Thymus (tissue), 11 donors: ENCODE data around the gene ANKHD1. TPM values are rescaled to one million over a fixed set of nuclear protein-coding genes. Genes with fewer than 3 reads are reported as not detected.
"Not testable (repeated sequence)": the region's sequence is repeated elsewhere in the genome, so short reads cannot be mapped to it uniquely, and the experiment has no call there.

Experiments
- DNase-seq, 9 donors: peaks; one replicate each; pipeline ENCODE4 v3.0.0-alpha.2; 2013; ENCODE audit warnings: low spot score in 9 of 9, low read depth in 6 of 9, missing footprints in 1 of 9
- H3K27ac ChIP-seq, 2 donors: one replicate each; pipeline ENCODE4 v1.5.1; 2013; ENCODE audit warnings: control low read depth in 1 of 2, low read depth in 1 of 2, low read length in 1 of 2, mild to moderate bottlenecking in 1 of 2, moderate library complexity in 1 of 2
- H3K27me3 ChIP-seq, 2 donors: one replicate each; pipeline ENCODE4 v1.5.1; 2013; ENCODE audit warnings: low read length in 1 of 2; ENCODE audit not compliant: control insufficient read depth in 2 of 2, insufficient read depth in 1 of 2
- H3K36me3 ChIP-seq, 2 donors: one replicate each; pipeline ENCODE4 v1.5.1; 2013; ENCODE audit warnings: low read length in 1 of 2, mild to moderate bottlenecking in 1 of 2, moderate library complexity in 1 of 2; ENCODE audit not compliant: control insufficient read depth in 2 of 2, insufficient read depth in 2 of 2
- H3K4me1 ChIP-seq, 2 donors: one replicate each; pipeline ENCODE4 v1.5.1; 2013; ENCODE audit warnings: low read length in 2 of 2; ENCODE audit not compliant: control insufficient read depth in 2 of 2, insufficient read depth in 2 of 2
- H3K4me3 ChIP-seq, 2 donors: one replicate each; pipeline ENCODE4 v1.5.1; 2013; ENCODE audit warnings: low read length in 2 of 2, control low read depth in 1 of 2, mild to moderate bottlenecking in 1 of 2
- H3K9me3 ChIP-seq, 2 donors: one replicate each; pipeline ENCODE4 v1.5.1; 2013; ENCODE audit warnings: low read length in 1 of 2, mild to moderate bottlenecking in 1 of 2; ENCODE audit not compliant: control insufficient read depth in 2 of 2, insufficient read depth in 1 of 2
- WGBS: extraction: QIAGEN DNeasy Blood & Tissue Kit; methylation state at CpG from one replicate; pipeline ENCODE4 v1.1.7; 2013; 5-methylcytosine and 5-hydroxymethylcytosine counted together
- polyA plus RNA-seq: library from polyadenylated mRNA; stranded (reverse); fragments of 200-250 nt; gene quantifications from one replicate; pipeline ENCODE4 v1.2.3, GENCODE V29; 2013
- total RNA-seq: library from RNA; stranded (reverse); fragments of 120-200 nt; gene quantifications from one replicate; pipeline ENCODE4 v1.2.4, GENCODE V29; 2013
- donor health status: healthy.

The ANKHD1 gene
- total and polyA plus RNA-seq, 2 donors: 37.4 to 60.1 TPM

GRCh38 chr5:140429724-140430123 is 28.1 kb downstream of the ANKHD1 start:
- no peaks in the 10 kb centered on the region for H3K36me3 ChIP-seq
- no peaks in the 10 kb centered on the region for H3K4me1 ChIP-seq
- DNase-seq: no peak
- H3K4me3 ChIP-seq: no peak overlapping the region
- no peak overlapping the region for H3K27ac ChIP-seq
- H3K27me3 ChIP-seq: no peaks in the 10 kb centered on the region
- WGBS: 96% methylated on average over 2 of the region's 2 CpGs
- no peaks in the 10 kb centered on the region for H3K9me3 ChIP-seq

GRCh38 chr5:140432212-140432611 is 30.6 kb downstream of the ANKHD1 start:
- Histone ChIP-seq H3K27me3 (no peaks in the 10 kb centered on the region), H3K4me1 (no peaks in the 10 kb centered on the region), H3K9me3 (no peaks in the 10 kb centered on the region), H3K36me3 (peaks cover 6 to 7% of the 10 kb centered on the region in 2 donors), H3K27ac (no peak overlapping the region), H3K4me3 (no peak overlapping the region)
- DNase-seq: no peak
- WGBS: 96% methylated on average over 1 of the region's 1 CpG

- DNase-seq: no peak
- no peak overlapping the region for H3K4me3 ChIP-seq
- no peaks in the 10 kb centered on the region for H3K27me3 ChIP-seq
- no peaks in the 10 kb centered on the region for H3K9me3 ChIP-seq
- peaks cover 7 to 14% of the 10 kb centered on the region in 2 donors for H3K36me3 ChIP-seq
- H3K27ac ChIP-seq: no peak overlapping the region
- WGBS: 97% methylated on average over 8 of the region's 8 CpGs
- no peaks in the 10 kb centered on the region for H3K4me1 ChIP-seq
Observed at GRCh38 chr5:140432916-140433315, 31.3 kb downstream of the ANKHD1 start.

- not testable (repeated sequence) for H3K4me1 ChIP-seq, H3K4me3 ChIP-seq, DNase-seq, H3K27ac ChIP-seq, H3K9me3 ChIP-seq, H3K27me3 ChIP-seq
- peaks cover 12 to 14% of the 10 kb centered on the region in 2 donors for H3K36me3 ChIP-seq
- 98% methylated on average over 4 of the region's 4 CpGs for WGBS
Observed at GRCh38 chr5:140457368-140457767, 55.7 kb downstream of the ANKHD1 start.

GRCh38 chr5:140466981-140467742 is 65.5 kb downstream of the ANKHD1 start:
- Histone ChIP-seq H3K4me3 (no peak overlapping the region), H3K27me3 (no peaks in the 10 kb centered on the region), H3K27ac (no peak overlapping the region), H3K9me3 (no peaks in the 10 kb centered on the region), H3K36me3 (peaks cover 11 to 48% of the 10 kb centered on the region in 2 donors), H3K4me1 (no peaks in the 10 kb centered on the region)
- WGBS: 100% methylated on average over 1 of the region's 1 CpG
- DNase-seq: no peak

- 95% methylated on average over 3 of the region's 3 CpGs for WGBS
- H3K4me1 ChIP-seq: no peaks in the 10 kb centered on the region
- no peaks in the 10 kb centered on the region for H3K9me3 ChIP-seq
- no peak overlapping the region for H3K4me3 ChIP-seq
- no peak for DNase-seq
- H3K27ac ChIP-seq: no peak overlapping the region
- no peaks in the 10 kb centered on the region for H3K27me3 ChIP-seq
- peaks cover 9 to 43% of the 10 kb centered on the region in 2 donors for H3K36me3 ChIP-seq
Observed at GRCh38 chr5:140468188-140468587, 66.6 kb downstream of the ANKHD1 start.

- 98% methylated on average over 6 of the region's 6 CpGs for WGBS
- H3K9me3 ChIP-seq: no peaks in the 10 kb centered on the region
- no peak for DNase-seq
- no peaks in the 10 kb centered on the region for H3K4me1 ChIP-seq
- H3K27ac ChIP-seq: no peak overlapping the region
- no peak overlapping the region for H3K4me3 ChIP-seq
- peaks cover 9 to 45% of the 10 kb centered on the region in 2 donors for H3K36me3 ChIP-seq
- H3K27me3 ChIP-seq: no peaks in the 10 kb centered on the region
Observed at GRCh38 chr5:140469259-140469658, 67.6 kb downstream of the ANKHD1 start.

GRCh38 chr5:140480310-140481014 is 78.8 kb downstream of the ANKHD1 start:
- H3K4me3 ChIP-seq: no peak overlapping the region
- no peak overlapping the region for H3K27ac ChIP-seq
- no peak for DNase-seq
- no peaks in the 10 kb centered on the region for H3K27me3 ChIP-seq
- peaks cover 7 to 14% of the 10 kb centered on the region in 2 donors for H3K36me3 ChIP-seq
- no peaks in the 10 kb centered on the region for H3K4me1 ChIP-seq
- WGBS: 96% methylated on average over 3 of the region's 3 CpGs
- H3K9me3 ChIP-seq: no peaks in the 10 kb centered on the region

- H3K27ac ChIP-seq: no peak overlapping the region
- peaks cover 7 to 20% of the 10 kb centered on the region in 2 donors for H3K36me3 ChIP-seq
- WGBS: 96% methylated on average over 2 of the region's 2 CpGs
- no peak for DNase-seq
- H3K27me3 ChIP-seq: no peaks in the 10 kb centered on the region
- H3K4me3 ChIP-seq: no peak overlapping the region
- no peaks in the 10 kb centered on the region for H3K9me3 ChIP-seq
- H3K4me1 ChIP-seq: no peaks in the 10 kb centered on the region
Observed at GRCh38 chr5:140481758-140482157, 80.1 kb downstream of the ANKHD1 start.
